H9 (cell line): ENCODE data around the gene NFE2. TPM values are rescaled to one million over a fixed set of nuclear protein-coding genes. Genes with fewer than 3 reads are reported as not detected.

Source experiments
- DNase-seq: peaks from one replicate; pipeline ENCODE4 v3.0.0-alpha.2; 2017
- H2AFZ ChIP-seq: one replicate; pipeline ENCODE4 v1.6.1; 2013; ENCODE audit warnings: mild to moderate bottlenecking, low read length, control low read depth, moderate library complexity
- H2AK5ac ChIP-seq: 2 replicates; pipeline ENCODE4 v1.6.1; 2013; ENCODE audit warnings: low read length, control low read depth, mixed read lengths; ENCODE audit not compliant: insufficient read length
- H2BK120ac ChIP-seq: one replicate; pipeline ENCODE4 v1.6.1; 2013; ENCODE audit warnings: low read depth, mild to moderate bottlenecking, low read length, control low read depth, inconsistent platforms; ENCODE audit not compliant: poor library complexity, severe bottlenecking
- H2BK12ac ChIP-seq: 2 replicates; pipeline ENCODE4 v1.6.1; 2013; ENCODE audit warnings: low read length, control low read depth, mixed read lengths, low read depth; ENCODE audit not compliant: insufficient read length
- H2BK15ac ChIP-seq: 2 replicates; pipeline ENCODE4 v1.6.1; 2013; ENCODE audit warnings: low read depth, low read length, control low read depth
- H2BK20ac ChIP-seq: one replicate; pipeline ENCODE4 v1.6.1; 2013; ENCODE audit warnings: low read depth, mild to moderate bottlenecking, low read length, control low read depth, inconsistent platforms; ENCODE audit not compliant: poor library complexity, severe bottlenecking
- H2BK5ac ChIP-seq: 2 replicates; pipeline ENCODE4 v1.6.1; 2013; ENCODE audit warnings: low read length, control low read depth, mixed read lengths; ENCODE audit not compliant: insufficient read length
- H3K14ac ChIP-seq: 2 replicates; pipeline ENCODE4 v1.6.1; 2013; ENCODE audit warnings: low read length, control low read depth; ENCODE audit not compliant: insufficient read depth
- H3K18ac ChIP-seq: 2 replicates; pipeline ENCODE4 v1.6.1; 2013; ENCODE audit warnings: low read depth, mild to moderate bottlenecking, mixed read lengths, low read length, control low read depth; ENCODE audit not compliant: insufficient read length
- H3K23ac ChIP-seq: 2 replicates; pipeline ENCODE4 v1.6.1; 2013; ENCODE audit warnings: low read length, control low read depth, mixed read lengths, low read depth; ENCODE audit not compliant: insufficient read length
- H3K23me2 ChIP-seq: 2 replicates; pipeline ENCODE4 v1.6.1; 2013; ENCODE audit warnings: low read depth, mild to moderate bottlenecking, mixed read lengths, low read length, control low read depth; ENCODE audit not compliant: insufficient read length, poor library complexity, severe bottlenecking
- H3K27ac ChIP-seq: 2 replicates; pipeline ENCODE4 v1.5.1; 2013; ENCODE audit warnings: low read length, control low read depth, mixed read lengths, low read depth; ENCODE audit not compliant: insufficient read length
- H3K27me3 ChIP-seq: 2 replicates; pipeline ENCODE4 v1.6.1; 2013; ENCODE audit warnings: low read length, control low read depth, inconsistent platforms; ENCODE audit not compliant: insufficient read depth
- H3K4ac ChIP-seq: 2 replicates; pipeline ENCODE4 v1.6.1; 2013; ENCODE audit warnings: low read depth, mild to moderate bottlenecking, control low read depth, inconsistent platforms, low read length, moderate library complexity
- H3K4me1 ChIP-seq: 2 replicates; pipeline ENCODE4 v1.6.1; 2013; ENCODE audit warnings: low read length, control low read depth, inconsistent platforms; ENCODE audit not compliant: insufficient read depth
- H3K4me2 ChIP-seq: 2 replicates; pipeline ENCODE4 v1.6.1; 2013; ENCODE audit warnings: low read length, control low read depth, mixed read lengths; ENCODE audit not compliant: insufficient read length, insufficient read depth
- H3K56ac ChIP-seq: 2 replicates; pipeline ENCODE4 v1.6.1; 2013; ENCODE audit warnings: low read depth, mild to moderate bottlenecking, mixed read lengths, low read length, control low read depth; ENCODE audit not compliant: insufficient read length
- H3K79me1 ChIP-seq: 2 replicates; pipeline ENCODE4 v1.6.1; 2013; ENCODE audit warnings: low read depth, mild to moderate bottlenecking, moderate library complexity, low read length, control low read depth, inconsistent platforms; ENCODE audit not compliant: insufficient read depth, poor library complexity, severe bottlenecking
- H3K79me2 ChIP-seq: 2 replicates; pipeline ENCODE4 v1.6.1; 2013; ENCODE audit warnings: low read length, control low read depth, inconsistent platforms; ENCODE audit not compliant: insufficient read depth
- H3K9ac ChIP-seq: 2 replicates; pipeline ENCODE4 v1.6.1; 2013; ENCODE audit warnings: low read length, control low read depth, mixed read lengths; ENCODE audit not compliant: insufficient read length; ENCODE audit errors: extremely low read depth
- H3K9me3 ChIP-seq: one replicate; pipeline ENCODE4 v1.6.1; 2013; ENCODE audit warnings: low read depth, low read length, inconsistent platforms; ENCODE audit not compliant: control insufficient read depth
- H3T11ph ChIP-seq: one replicate; pipeline ENCODE4 v1.6.1; 2013; ENCODE audit warnings: mild to moderate bottlenecking, low read length, control low read depth, inconsistent platforms
- H4K20me1 ChIP-seq: one replicate; pipeline ENCODE4 v1.6.1; 2013; ENCODE audit not compliant: control insufficient read depth, insufficient read length, insufficient read depth
- H4K5ac ChIP-seq: 2 replicates; pipeline ENCODE4 v1.6.1; 2013; ENCODE audit warnings: low read depth, mild to moderate bottlenecking, mixed read lengths, low read length, control low read depth; ENCODE audit not compliant: insufficient read length
- H4K8ac ChIP-seq: replicated peaks from 2 replicates; pipeline ENCODE4 v1.6.1; 2013; ENCODE audit warnings: low read length, control low read depth, mixed read lengths, low read depth; ENCODE audit not compliant: insufficient read length
- H4K91ac ChIP-seq: 2 replicates; pipeline ENCODE4 v1.6.1; 2013; ENCODE audit warnings: low read depth, mild to moderate bottlenecking, moderate library complexity, mixed read lengths, low read length, control low read depth; ENCODE audit not compliant: insufficient read length
- H3K27ac Mint-ChIP-seq, 3 experiments: 2 replicates in 2 of 3; 3 replicates in 1 of 3; pipeline ENCODE4 v1.8.0; 2020 to 2021; ENCODE audit warnings: mixed read lengths in 3 of 3, mild to moderate bottlenecking in 1 of 3, moderate library complexity in 1 of 3
- H3K27me3 Mint-ChIP-seq: 2 replicates; pipeline ENCODE4 v1.8.0; 2021; ENCODE audit warnings: low read depth, mild to moderate bottlenecking, moderate library complexity, mixed read lengths
- H3K36me3 Mint-ChIP-seq, 3 experiments: 2 replicates in 2 of 3; 3 replicates in 1 of 3; pipeline ENCODE4 v1.8.0; 2020 to 2021; ENCODE audit warnings: low read depth in 3 of 3, mixed read lengths in 3 of 3; ENCODE audit not compliant: insufficient read depth in 1 of 3
- H3K4me1 Mint-ChIP-seq, 2 experiments: 2 replicates each; pipeline ENCODE4 v1.8.0; 2020; ENCODE audit warnings: mixed read lengths in 2 of 2
- H3K4me3 Mint-ChIP-seq, 2 experiments: 2 replicates in 1 of 2; 3 replicates in 1 of 2; pipeline ENCODE4 v1.8.0; 2020 to 2021; ENCODE audit warnings: mild to moderate bottlenecking in 2 of 2, mixed read lengths in 2 of 2, moderate library complexity in 1 of 2
- H3K9me3 Mint-ChIP-seq, 2 experiments: 2 replicates in 1 of 2; 3 replicates in 1 of 2; pipeline ENCODE4 v1.8.0; 2020; ENCODE audit warnings: mild to moderate bottlenecking in 2 of 2, mixed read lengths in 2 of 2, moderate library complexity in 1 of 2
- WGBS: extraction: QIAGEN DNeasy Blood & Tissue Kit; methylation state at CpG from one replicate; pipeline ENCODE4 v1.1.7; 2013; ENCODE audit warnings: missing lambda C conversion rate, low lambda C conversion rate, mixed read lengths; ENCODE audit not compliant: insufficient read length; ENCODE audit errors: extremely low coverage; 5-methylcytosine and 5-hydroxymethylcytosine counted together
- total RNA-seq: library from RNA; stranded (reverse); gene quantifications from 2 replicates; pipeline ENCODE4 v1.2.1, GENCODE V29; 2021
- TF ChIP-seq, protein P1 (sequence below): fragments of 200-600 bp; sonication (generic); conservative IDR thresholded peaks from 3 replicates; pipeline ENCODE4 v1.8.0; 2021; ENCODE audit warnings: antibody characterized with exemption, mild to moderate bottlenecking

Gene NFE2
- total RNA-seq, 1 experiment from 2014 or later: 1.2 TPM

- peak within 1 kb of the TSS; percentile 95 for H2BK5ac ChIP-seq
- H3K9ac ChIP-seq: peak within 1 kb of the TSS; percentile 99
- H2AFZ ChIP-seq: no peak within 1 kb of the TSS
- peak within 1 kb of the TSS; percentile 96 for H3K56ac ChIP-seq
- peak within 1 kb of the TSS; percentile 99 for H3K18ac ChIP-seq
- H3K4me2 ChIP-seq: peak within 1 kb of the TSS; percentile 74
- H3K27ac ChIP-seq: peak within 1 kb of the TSS; percentile 92
- WGBS: no CpG with 5 or more reads among the region's 49 CpGs
- TF ChIP-seq, protein P1, sequence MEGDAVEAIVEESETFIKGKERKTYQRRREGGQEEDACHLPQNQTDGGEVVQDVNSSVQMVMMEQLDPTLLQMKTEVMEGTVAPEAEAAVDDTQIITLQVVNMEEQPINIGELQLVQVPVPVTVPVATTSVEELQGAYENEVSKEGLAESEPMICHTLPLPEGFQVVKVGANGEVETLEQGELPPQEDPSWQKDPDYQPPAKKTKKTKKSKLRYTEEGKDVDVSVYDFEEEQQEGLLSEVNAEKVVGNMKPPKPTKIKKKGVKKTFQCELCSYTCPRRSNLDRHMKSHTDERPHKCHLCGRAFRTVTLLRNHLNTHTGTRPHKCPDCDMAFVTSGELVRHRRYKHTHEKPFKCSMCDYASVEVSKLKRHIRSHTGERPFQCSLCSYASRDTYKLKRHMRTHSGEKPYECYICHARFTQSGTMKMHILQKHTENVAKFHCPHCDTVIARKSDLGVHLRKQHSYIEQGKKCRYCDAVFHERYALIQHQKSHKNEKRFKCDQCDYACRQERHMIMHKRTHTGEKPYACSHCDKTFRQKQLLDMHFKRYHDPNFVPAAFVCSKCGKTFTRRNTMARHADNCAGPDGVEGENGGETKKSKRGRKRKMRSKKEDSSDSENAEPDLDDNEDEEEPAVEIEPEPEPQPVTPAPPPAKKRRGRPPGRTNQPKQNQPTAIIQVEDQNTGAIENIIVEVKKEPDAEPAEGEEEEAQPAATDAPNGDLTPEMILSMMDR: no peak
- peak within 1 kb of the TSS; percentile 99 for H4K8ac ChIP-seq
- H3T11ph ChIP-seq: peak within 1 kb of the TSS; percentile 87
- H3K4me3 Mint-ChIP-seq: no peak within 1 kb of the TSS
- DNase-seq: peak; percentile 100
- no peak within 1 kb of the TSS for H3K27ac Mint-ChIP-seq
- H3K36me3 Mint-ChIP-seq: peaks cover 3 to 18% (median 5%) of the 10 kb centered on the region in 3 experiments
- H3K23ac ChIP-seq: peak within 1 kb of the TSS; percentile 10
- H2BK20ac ChIP-seq: no peak within 1 kb of the TSS
- H3K4ac ChIP-seq: peak within 1 kb of the TSS; percentile 64; the same call in 1 of the 2 replicates
- H3K4me1 ChIP-seq: no peaks in the 10 kb centered on the region
- H3K23me2 ChIP-seq: peaks cover 7% of the 10 kb centered on the region
- peak within 1 kb of the TSS; percentile 87 for H4K5ac ChIP-seq
- H2AK5ac ChIP-seq: peak within 1 kb of the TSS; percentile 2
- no peak within 1 kb of the TSS for H2BK15ac ChIP-seq
- peaks cover 3% of the 10 kb centered on the region; the same call in 1 of the 2 replicates for H3K27me3 Mint-ChIP-seq
- peaks cover 40 to 56% of the 10 kb centered on the region in 2 experiments for H3K4me1 Mint-ChIP-seq
- no peaks in the 10 kb centered on the region for H3K27me3 ChIP-seq
- peaks cover 19% of the 10 kb centered on the region; the same call in 1 of the 2 replicates for H3K79me2 ChIP-seq
- no peaks in the 10 kb centered on the region for H4K20me1 ChIP-seq
- peak within 1 kb of the TSS; percentile 5 for H4K91ac ChIP-seq
- H2BK12ac ChIP-seq: no peak within 1 kb of the TSS
- peak within 1 kb of the TSS; percentile 95 for H2BK120ac ChIP-seq
- peak within 1 kb of the TSS; percentile 97 for H3K14ac ChIP-seq
- H3K9me3 Mint-ChIP-seq: no peaks in the 10 kb centered on the region
- no peaks in the 10 kb centered on the region for H3K9me3 ChIP-seq
- H3K79me1 ChIP-seq: no peaks in the 10 kb centered on the region
Measured at GRCh38 chr12:54279632-54280467, 21.0 kb downstream of the NFE2 start, which contains the start of gene CBX5. Gene CBX5, minus strand, starts transcription at chr12:54280122. Its CDS starts 22,472 bp downstream, at chr12:54257650.
